Pancreas (tissue), 10 donors: ENCODE results near the gene SULF2. TPM values are rescaled to one million over a fixed set of nuclear protein-coding genes. Genes with fewer than 3 reads are reported as not detected.

Source experiments
- ATAC-seq, 4 donors: fragments of 200-7000 bp; cut with Tn5 transposase; one replicate each; pipeline versions ENCODE4 v1.8.0 to v1.9.1; 2020; ENCODE audit warnings: mild to moderate bottlenecking in 4 of 4, moderate library complexity in 4 of 4
- DNase-seq, 6 donors: peaks; one replicate each; pipeline ENCODE4 v3.0.0-alpha.2; 2020
- FAIRE-seq: peaks from 2 replicates; lab custom pipeline; 2012; peaks lifted over from hg19 to GRCh38; lab: Jason Lieb, UNC
- H3K27ac ChIP-seq, 4 donors: fragments of 200-600 bp; sonication (generic); 1 replicate in 3 of 4; 2 replicates in 1 of 4; pipeline versions ENCODE4 v1.5.0 to v1.8.0; 2020
- H3K27me3 ChIP-seq, 4 donors: fragments of 200-600 bp; one replicate each; pipeline ENCODE4 v1.8.0; 2021
- H3K36me3 ChIP-seq, 3 donors: fragments of 200-600 bp; sonication (generic) in 1 of 3; one replicate each; pipeline versions ENCODE4 v1.5.0 to v1.8.0; 2020 to 2021
- H3K4me1 ChIP-seq, 3 donors: fragments of 200-600 bp; one replicate each; pipeline ENCODE4 v1.8.0; 2021
- H3K4me3 ChIP-seq, 4 donors: fragments of 200-600 bp; sonication (generic) in 2 of 4; one replicate each; pipeline versions ENCODE4 v1.5.0 to v1.8.0; 2020 to 2021
- H3K9me3 ChIP-seq, 4 donors: fragments of 200-600 bp; one replicate each; pipeline ENCODE4 v1.8.0; 2021
- WGBS, 2 donors: extraction: QIAGEN DNeasy Blood & Tissue Kit; methylation state at CpG; one replicate each; pipeline ENCODE4 v1.1.7; 2013; 5-methylcytosine and 5-hydroxymethylcytosine counted together
- intact Hi-C, 3 donors: fragments of 100-400 bp; cut with DNase I; formaldehyde crosslinking; loops; one replicate each; pipeline versions ENCODE4 v1.11.1 to v1.14.2; 2022
- polyA plus RNA-seq, 2 donors: library from polyadenylated mRNA; stranded (reverse); fragments of 200-250 nt; gene quantifications; one replicate each; pipeline ENCODE4 v1.2.3, GENCODE V29; 2013
- total RNA-seq, 6 donors: library from RNA; stranded (reverse); fragmentation: NEBNext Ultra II Directional in 4 of 6; extraction: Animal tissue kit (Norgen Biotek cat#: 25700) in 4 of 6; gene quantifications; one replicate each; pipeline versions ENCODE4 v1.2.1 to v1.2.4, GENCODE V29; 2021 to 2023
- TF ChIP-seq, protein P1 (sequence below), 4 donors: fragments of 200-600 bp; sonication (generic) in 3 of 4; IDR thresholded peaks; one replicate each; pipeline versions ENCODE4 v1.5.0 to v1.8.0; 2021; ENCODE audit warnings: antibody characterized with exemption in 4 of 4
- donor health status: healthy with polysubstance abuse.
- donor health status: DM: no; HTN: no; CAD: no; lungs with moderate emphysema.
- donor health status: DM: no; HTN: no; CAD: no.
- donor health status: control.
- donor health status: control.
- donor health status: Bipolar disorder and iron deficiency.
- donor health status: DM: yes; HTN: yes; CAD: no.
- donor health status: DM: no; HTN: no; CAD: no.
- donor health status: DM: no; HTN: no; CAD: no.
- donor health status: DM: yes; HTN: yes; CAD: no.

SULF2 gene
- total and polyA plus RNA-seq, 8 donors, result 4.5 to 41.7 (median 9.2) TPM

DNA sequence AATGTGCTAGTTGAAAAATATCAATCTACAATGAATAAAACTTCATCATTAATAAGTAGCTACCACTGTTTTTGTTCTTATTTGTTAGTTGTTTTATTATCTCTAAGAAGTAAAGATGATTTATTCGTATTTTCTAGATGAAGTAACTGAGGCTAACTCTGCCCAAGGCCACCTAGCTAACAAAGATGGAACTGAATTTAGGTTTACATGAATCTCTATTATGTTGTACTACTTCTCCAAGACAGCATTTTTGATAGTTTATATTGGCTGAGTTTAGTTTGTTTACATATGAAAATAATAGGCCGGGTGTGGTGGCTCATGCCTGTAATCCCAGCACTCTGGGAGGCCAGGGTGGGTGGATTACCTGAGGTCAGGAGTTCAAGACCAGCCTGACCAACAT lies 162.1 kb downstream of the SULF2 start:
- no peaks in the 10 kb centered on the region for H3K9me3 ChIP-seq
- H3K27ac ChIP-seq, result no peak overlapping the region
- ATAC-seq (no peak), DNase-seq (no peak), FAIRE-seq (no peak)
- no peaks in the 10 kb centered on the region for H3K27me3 ChIP-seq
- no peak overlapping the region for H3K4me3 ChIP-seq
- TF ChIP-seq, protein P1, sequence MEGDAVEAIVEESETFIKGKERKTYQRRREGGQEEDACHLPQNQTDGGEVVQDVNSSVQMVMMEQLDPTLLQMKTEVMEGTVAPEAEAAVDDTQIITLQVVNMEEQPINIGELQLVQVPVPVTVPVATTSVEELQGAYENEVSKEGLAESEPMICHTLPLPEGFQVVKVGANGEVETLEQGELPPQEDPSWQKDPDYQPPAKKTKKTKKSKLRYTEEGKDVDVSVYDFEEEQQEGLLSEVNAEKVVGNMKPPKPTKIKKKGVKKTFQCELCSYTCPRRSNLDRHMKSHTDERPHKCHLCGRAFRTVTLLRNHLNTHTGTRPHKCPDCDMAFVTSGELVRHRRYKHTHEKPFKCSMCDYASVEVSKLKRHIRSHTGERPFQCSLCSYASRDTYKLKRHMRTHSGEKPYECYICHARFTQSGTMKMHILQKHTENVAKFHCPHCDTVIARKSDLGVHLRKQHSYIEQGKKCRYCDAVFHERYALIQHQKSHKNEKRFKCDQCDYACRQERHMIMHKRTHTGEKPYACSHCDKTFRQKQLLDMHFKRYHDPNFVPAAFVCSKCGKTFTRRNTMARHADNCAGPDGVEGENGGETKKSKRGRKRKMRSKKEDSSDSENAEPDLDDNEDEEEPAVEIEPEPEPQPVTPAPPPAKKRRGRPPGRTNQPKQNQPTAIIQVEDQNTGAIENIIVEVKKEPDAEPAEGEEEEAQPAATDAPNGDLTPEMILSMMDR (IDR thresholded peaks at IDR 0.05), result no peak
- WGBS, 2 donors, result 62 to 66% methylated on average over 2 of the region's 2 CpGs
- peaks cover 0 to 25% (median 0%) of the 10 kb centered on the region in 3 donors for H3K36me3 ChIP-seq
- H3K4me1 ChIP-seq, result no peaks in the 10 kb centered on the region
- intact Hi-C loops, result loop anchor here in 2 of 3 donors (10.0 kb wide), 2 partner anchors 118 to 238 kb away; partner anchors contain the start of gene NCOA3 (in 1 of the 2)

- H3K27ac ChIP-seq, result no peak overlapping the region
Observed at GRCh38 chr20:47622118-47622665, 163.1 kb downstream of the SULF2 start.

GRCh38 chr20:47620808-47621805 lies 164.2 kb downstream of the SULF2 start:
- Histone ChIP-seq H3K4me3 (no peak overlapping the region), H3K4me1 (no peaks in the 10 kb centered on the region), H3K9me3 (no peaks in the 10 kb centered on the region), H3K27me3 (no peaks in the 10 kb centered on the region), H3K36me3 (peaks cover 0 to 20% (median 0%) of the 10 kb centered on the region in 3 donors), H3K27ac (no peak overlapping the region)
- 39 to 41% methylated on average over 8 of the region's 8 CpGs for WGBS, 2 donors
- intact Hi-C loops, result loop anchor here in 2 of 3 donors (10.0 kb wide), 2 partner anchors 116 to 236 kb away; partner anchors contain the start of gene NCOA3 (in 1 of the 2)
- no peak for DNase-seq
- TF ChIP-seq, protein P1 (IDR thresholded peaks at IDR 0.05), result peak; percentile 39 to 76 (median 66)
- ATAC-seq, result peak; percentile 38 to 77 (median 74)
- peak; percentile 92 for FAIRE-seq

More at GRCh38 chr20:47622118-47622665, 163.1 kb downstream of the SULF2 start:
- ATAC-seq (no peak), FAIRE-seq (no peak), DNase-seq (no peak)
- Histone ChIP-seq H3K36me3 (peaks cover 0 to 21% (median 0%) of the 10 kb centered on the region in 3 donors), H3K9me3 (no peaks in the 10 kb centered on the region), H3K4me3 (no peak overlapping the region), H3K27me3 (no peaks in the 10 kb centered on the region), H3K4me1 (no peaks in the 10 kb centered on the region)
- TF ChIP-seq, protein P1 (IDR thresholded peaks at IDR 0.05), result no peak
- intact Hi-C loops, result loop anchor here in 2 of 3 donors (10.0 kb wide), 2 partner anchors 117 to 237 kb away; partner anchors contain the start of gene NCOA3 (in 1 of the 2)
- 92 to 93% methylated on average over 9 of the region's 9 CpGs for WGBS, 2 donors

DNA sequence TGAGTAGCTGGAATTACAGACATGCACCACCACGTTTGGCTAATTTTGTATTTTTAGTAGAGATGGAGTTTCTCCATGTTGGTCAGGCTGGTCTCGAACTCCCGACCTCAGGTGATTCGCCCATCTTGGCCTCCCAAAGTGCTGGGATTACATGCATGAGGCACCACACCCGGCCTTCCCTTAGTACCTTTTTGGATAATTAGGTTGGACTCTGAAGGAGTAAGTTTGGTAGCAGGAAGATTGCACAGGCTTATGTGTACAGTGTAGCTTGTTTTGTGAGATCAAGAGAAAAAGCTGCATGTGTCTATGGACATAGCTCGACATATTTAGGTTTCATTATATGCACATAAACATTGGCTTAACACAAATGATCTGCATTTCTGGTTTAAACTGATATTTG lies 166.8 kb downstream of the SULF2 start:
- intact Hi-C loops, result no loop called here
- TF ChIP-seq, protein P1 (IDR thresholded peaks at IDR 0.05), result no peak
- FAIRE-seq, result no peak

More for the DNA sequence above, 166.8 kb downstream of the SULF2 start:
- H3K36me3 ChIP-seq, result peaks cover 0 to 7% (median 0%) of the 10 kb centered on the region in 3 donors
- H3K9me3 ChIP-seq, result no peaks in the 10 kb centered on the region
- ATAC-seq (no peak), DNase-seq (no peak)
- H3K4me1 ChIP-seq, result no peaks in the 10 kb centered on the region
- WGBS, 2 donors, result 89 to 92% methylated on average over 6 of the region's 6 CpGs
- H3K27ac ChIP-seq, result no peak overlapping the region
- no peak overlapping the region for H3K4me3 ChIP-seq
- H3K27me3 ChIP-seq, result no peaks in the 10 kb centered on the region
